HG02840 (cell line): ENCODE measurements around the gene ONECUT1.

Experiments used
- ATAC-seq: cut with Tn5 transposase; IDR thresholded peaks from one replicate; pipeline ENCODE4 v1.9.1; 2021; ENCODE audit warnings: mild to moderate bottlenecking, moderate library complexity, moderate number of reproducible peaks; ENCODE audit not compliant: unreplicated experiment, low FRiP score

Gene ONECUT1

DNA sequence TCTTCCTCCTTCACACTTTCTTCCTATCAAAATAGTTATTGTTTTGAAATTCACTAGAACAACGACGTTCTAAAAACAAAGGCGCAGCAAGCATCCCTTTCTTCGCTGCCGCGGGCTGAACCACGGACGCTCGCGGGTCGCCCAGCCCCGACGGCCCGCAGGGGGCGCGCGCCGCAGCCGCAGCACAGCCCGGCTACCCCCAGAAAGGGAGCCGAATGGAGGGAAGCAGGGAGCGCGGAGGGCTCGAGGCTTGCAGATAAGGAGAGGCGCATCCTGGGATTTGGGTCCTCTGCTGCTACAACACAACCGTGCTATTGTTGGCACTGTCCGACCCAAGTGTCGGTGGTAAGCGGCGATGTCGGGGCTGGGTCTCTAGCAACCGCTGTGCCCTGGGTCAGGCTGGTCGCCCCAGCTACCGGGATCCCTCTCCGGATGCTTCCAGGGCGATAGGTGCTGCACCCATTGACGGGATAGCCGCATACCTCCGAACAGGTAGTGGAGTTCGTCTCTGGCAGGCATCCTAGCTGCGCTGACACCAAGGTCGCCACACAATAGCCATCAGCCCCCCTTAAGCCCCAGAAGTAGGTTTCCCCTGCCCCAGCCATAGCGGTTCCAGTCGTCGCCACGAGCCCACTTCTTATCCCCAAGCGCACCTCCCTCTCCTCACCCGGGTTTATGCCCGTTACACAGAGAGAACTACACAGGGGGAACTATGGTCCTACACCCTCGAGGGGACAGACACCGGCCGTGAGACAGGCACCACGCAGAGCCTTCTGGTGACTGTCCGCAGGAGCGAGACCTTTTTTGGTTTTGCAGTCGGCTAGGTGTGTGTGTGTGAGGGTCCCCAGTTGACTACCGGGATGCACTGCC is 6.0 kb downstream of the ONECUT1 start:
- ATAC-seq = no peak

DNA sequence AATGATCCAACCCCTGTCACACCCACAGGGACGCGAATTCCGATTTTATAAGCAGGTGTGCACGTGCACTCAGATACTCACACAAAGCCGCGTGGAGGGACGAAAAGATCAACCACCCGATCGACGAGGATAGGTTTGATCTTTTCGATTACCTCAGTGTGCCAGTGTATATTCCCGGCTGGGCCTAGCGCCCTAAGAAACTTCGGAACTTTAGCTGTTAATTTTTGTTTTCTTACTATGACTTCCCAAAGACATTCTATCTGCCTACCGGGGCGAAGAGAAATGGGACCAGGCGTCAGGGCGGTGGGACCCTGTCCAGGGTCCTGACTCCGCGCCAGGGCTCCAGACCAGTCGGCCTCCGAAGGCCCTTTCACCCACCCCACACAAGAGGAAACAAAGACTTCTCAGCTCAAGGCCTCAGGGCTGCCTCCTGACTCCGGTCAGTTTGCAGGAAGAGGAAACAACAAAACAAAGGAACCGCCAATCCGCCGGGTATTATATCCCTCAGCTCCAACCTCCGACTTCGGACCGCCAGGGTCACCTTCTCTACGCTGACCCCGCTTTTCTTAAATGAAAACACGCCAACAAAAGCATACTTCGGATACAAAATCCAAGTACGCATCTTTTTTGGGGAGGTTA is 6.8 kb downstream of the ONECUT1 start:
- ATAC-seq = no peak

DNA sequence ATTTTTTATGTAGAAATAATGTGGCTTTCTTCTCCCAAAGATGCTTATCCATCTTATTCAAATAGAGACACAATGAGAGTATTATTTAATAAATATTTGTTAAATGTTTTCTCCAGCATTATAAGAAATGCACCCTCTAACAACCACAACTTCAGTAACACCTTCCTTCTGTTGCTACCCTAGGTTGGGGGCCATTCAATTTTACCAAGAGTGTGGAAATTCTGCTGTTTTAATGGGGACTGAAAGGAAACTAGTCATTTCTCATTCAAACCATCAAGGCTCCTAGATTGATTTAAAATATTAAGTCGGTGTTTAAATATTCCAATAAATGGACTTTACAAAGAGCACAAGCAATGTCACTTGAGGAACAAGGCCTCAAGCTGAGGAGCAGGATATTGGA is 7.6 kb downstream of the ONECUT1 start:
- no peak for ATAC-seq

DNA sequence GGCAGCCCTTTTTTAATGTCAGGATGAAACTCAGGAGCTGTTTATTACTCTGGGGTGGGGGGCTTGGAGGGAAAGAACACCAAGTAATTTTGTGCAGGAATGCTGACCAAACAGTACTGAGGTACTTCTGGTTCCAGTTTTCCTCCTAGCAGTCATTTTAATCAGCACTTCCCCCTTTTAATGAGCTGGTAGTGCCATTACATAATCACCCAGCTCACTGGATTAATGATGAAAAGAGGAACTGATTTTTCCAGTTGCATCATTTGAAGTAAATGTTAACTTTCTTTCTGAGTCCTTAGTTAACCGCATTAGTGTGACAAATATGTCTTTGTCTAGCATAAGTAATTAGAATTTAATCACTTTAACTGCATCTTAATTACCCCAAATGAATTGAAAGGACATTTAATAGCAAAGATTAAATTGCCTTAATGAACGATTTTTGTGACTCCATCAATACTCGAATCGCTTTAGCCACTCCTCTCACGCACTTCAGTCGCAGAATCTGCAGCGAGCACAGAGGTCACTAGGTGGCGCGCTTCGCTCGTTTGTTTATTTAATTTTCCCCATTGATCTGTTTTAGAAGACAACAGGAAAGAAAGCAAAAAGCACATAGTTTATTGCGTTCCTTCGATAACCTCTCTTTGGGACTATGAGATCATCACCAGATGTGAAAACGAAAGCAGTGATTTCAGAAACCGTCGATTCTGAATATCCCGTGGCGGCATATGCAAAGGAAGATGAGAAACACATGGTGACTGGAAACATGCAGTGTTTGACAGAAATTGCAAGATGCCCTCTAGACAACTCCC is 9.8 kb downstream of the ONECUT1 start:
- ATAC-seq = peak; percentile 47

DNA sequence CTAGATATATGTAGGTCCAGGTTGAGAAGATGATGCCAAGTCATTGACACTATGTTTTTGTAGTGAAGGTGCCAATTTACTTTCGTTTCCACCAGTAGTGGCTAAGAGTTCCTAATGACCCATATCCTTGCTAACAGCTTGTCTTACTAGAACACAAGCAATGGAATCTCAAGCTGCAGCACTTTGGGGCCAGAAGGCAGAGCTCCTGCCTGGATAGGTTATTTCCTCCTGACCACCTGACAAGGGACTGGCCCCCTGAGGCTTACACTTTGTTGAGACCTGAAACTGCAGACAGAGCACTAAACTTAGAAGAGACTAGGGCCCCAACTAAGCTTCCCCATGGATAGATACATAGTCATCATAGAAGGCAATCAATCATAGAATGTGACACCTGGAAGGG is 11.7 kb downstream of the ONECUT1 start:
- no peak for ATAC-seq

DNA sequence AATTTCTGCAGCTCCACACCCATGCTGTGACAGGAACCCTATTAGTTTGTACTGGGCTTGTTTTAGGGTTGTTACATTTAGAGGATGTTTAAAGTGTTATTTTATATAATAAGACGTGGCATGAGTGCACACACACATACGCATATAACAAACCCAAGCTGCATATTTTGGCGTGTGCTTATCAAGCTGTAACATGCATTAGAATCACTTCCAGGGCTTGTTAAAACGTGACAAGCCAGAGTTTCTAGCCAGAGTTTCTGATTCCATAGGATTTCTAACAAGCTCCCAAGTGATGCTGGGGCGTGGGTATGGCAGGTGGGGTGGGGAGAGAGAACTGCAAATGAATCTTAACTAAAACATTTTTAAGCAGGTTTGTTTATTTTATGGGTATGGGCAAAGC is 17.4 kb downstream of the ONECUT1 start:
- no peak for ATAC-seq

DNA sequence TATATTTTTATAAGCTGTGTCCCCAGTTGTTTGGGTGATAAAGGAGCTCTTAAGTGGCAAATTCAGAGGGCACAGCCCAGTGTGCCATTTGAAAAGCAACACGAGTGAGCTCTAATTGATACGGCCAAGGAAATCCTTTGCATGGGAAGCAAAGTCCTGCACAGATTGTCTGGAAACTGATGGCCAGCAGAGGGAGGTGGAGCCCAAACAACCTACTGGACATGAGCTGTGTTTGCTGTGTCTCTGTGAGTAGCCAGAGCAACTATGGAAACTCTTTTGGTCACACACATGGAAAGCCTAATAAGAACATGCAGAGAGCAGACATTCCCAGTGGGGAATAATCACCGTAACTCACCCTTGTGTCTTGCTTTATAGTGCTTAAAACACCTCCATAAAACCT is 24.4 kb downstream of the ONECUT1 start:
- ATAC-seq = no peak

DNA sequence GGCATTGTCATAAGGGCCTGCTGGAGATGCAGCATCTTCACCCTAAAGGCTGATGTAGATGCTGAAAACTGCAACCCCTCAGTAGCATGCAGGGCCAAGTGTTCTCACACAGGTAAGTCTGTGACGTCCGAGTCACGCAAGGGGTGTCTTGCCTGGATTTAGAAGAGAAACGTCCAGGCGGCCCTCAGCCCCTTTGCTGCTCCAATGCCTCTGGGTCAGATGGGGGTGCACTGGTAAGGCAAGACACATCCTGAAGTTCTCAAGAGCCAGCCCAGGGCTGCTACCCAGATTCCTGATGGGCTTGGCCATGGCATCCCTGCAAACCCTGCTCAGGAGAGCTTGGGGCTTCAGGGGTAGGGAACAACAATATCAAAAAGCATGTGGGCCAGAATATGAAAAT is 25.4 kb downstream of the ONECUT1 start:
- ATAC-seq = no peak

DNA sequence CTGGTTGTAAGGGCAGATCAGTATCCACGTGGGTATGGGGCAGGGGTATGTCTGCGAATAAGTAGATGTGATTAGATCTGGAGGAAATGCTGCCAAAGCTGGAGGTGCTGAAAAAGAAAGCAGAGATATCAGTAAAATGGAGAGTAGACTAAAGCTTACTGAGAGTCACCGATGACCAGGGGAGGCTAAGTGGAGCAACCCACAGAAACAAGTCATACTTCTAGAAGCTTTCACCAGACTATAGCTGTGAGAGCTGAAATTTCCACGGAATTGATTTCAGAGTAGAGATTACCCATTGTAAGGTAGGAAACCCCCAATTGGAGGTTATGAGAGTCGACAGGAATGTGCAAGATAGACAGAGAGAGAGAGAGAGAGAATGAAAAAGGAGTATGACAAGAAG is 27.5 kb downstream of the ONECUT1 start:
- no peak for ATAC-seq

DNA sequence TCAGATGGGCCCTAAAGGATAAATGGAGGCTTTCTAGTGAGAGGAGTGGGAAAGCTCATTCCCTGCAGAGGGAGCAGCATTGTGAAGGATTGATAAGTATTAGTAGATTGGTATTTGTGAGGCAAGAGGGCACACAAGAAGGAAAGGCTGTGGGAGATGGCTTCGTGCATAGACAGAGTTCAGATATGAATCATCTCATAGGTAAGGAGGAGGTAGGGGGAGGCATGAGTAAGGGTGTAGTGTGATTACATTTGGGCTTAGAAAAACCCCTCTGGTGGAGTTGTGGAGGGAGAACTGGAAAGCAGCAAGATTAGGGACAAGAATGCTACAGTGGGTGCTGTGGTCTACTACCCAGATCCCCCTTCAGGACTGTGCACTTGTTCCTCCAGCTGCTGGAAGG is 29.6 kb downstream of the ONECUT1 start:
- no peak for ATAC-seq

DNA sequence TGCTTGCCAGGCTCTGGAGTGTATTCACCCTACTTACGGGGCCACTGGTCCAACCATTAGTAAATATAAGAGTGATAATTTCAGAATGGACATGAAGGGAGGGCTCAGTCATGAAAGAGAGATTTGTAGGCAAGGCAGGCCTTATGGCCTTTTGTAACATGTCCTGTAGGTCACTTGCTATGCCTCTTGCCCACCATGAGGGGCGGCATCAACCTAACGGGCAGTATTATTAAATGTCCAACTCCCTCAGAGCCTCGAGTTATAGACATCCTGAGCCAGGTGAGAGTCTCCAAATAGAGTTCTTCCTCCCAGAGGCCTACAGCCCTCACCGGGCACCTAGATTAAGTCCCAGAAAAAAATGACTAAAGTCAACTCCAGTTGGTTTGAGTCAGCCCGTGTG is 30.2 kb downstream of the ONECUT1 start:
- ATAC-seq = no peak

DNA sequence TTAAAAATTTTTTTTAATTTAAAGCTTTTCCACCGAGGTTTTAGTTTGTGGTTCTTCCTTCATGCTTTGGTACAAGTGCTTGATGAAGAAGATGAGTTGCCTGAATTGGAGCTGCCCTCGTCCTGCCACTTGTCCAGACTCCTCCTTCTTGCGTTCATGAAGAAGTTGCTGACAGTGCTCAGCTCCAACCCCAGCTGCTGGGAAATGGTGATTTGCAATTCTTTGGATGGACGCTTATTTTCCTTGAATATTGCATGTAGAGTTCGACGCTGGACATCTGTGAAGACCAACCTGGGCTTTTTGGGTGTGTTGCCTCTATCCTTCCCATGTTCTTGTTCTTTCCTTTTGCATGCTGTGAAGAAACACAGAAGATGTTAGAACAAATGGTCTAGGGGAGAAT is 32.6 kb downstream of the ONECUT1 start:
- no peak for ATAC-seq

DNA sequence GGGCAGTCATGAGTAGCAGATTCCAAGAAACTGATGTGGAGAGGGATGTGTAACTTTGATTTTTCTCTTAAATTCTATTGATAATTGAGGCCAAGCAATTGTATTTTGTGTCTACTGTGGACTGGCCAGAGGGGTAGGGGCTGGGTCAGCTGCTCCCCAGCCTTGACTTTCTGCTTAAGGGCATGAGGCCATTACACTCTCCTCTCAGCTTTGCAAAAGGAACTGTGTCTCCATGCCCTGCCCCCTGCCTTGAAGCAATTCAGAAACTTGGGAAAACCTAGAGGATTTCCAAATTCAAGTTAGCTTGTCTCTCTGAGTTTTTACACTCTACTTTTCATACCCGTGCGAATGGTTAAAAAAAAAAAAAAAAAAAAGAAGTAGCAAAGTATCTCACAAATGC is 38.6 kb downstream of the ONECUT1 start:
- no peak for ATAC-seq

DNA sequence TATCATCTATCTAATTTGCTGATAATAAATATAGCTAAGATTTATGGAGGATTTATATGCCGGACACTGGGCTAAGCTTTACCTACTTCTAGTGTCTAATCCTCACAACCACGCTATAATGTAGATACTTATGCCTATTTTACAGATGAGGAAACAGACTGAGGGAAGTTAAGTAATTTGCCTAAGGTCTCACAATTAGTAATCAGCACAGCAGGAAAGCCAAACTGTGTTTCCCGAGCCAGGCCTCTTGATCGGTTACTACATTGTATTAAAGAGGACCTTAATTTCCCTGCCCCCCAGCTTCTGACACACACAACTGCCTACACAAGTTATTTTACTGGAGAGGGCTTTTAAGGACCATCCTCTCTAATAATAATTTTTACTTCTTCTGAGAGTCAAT is 40.9 kb downstream of the ONECUT1 start:
- no peak for ATAC-seq

DNA sequence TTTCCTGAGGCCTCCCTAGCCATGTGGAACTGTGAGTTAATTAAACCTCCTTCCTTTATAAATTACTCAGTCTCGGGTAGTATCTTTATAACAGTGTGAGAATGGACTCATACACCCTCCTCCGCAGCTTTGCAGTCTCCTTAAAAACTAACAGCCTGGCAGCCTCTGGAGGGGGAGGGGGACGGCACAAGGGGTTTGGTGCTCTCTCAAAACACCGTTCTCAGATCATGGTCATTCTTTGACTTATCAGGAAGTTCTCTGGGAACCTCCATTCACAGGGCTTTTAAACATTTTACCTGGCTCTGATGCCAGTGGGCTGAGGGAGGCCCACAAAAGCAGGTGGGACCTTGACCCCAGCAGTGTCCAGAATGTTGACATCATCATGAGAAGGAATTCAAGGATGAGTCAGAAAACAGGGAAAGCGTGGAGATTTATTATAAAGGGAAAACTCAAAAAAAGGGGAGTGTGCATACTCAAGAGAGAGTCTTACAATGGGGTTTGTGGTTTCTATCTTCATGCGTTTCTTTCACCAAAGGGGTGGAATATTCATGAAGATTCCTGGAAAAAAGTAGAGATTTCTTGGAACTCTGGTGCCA is 43.9 kb downstream of the ONECUT1 start:
- no peak for ATAC-seq

DNA sequence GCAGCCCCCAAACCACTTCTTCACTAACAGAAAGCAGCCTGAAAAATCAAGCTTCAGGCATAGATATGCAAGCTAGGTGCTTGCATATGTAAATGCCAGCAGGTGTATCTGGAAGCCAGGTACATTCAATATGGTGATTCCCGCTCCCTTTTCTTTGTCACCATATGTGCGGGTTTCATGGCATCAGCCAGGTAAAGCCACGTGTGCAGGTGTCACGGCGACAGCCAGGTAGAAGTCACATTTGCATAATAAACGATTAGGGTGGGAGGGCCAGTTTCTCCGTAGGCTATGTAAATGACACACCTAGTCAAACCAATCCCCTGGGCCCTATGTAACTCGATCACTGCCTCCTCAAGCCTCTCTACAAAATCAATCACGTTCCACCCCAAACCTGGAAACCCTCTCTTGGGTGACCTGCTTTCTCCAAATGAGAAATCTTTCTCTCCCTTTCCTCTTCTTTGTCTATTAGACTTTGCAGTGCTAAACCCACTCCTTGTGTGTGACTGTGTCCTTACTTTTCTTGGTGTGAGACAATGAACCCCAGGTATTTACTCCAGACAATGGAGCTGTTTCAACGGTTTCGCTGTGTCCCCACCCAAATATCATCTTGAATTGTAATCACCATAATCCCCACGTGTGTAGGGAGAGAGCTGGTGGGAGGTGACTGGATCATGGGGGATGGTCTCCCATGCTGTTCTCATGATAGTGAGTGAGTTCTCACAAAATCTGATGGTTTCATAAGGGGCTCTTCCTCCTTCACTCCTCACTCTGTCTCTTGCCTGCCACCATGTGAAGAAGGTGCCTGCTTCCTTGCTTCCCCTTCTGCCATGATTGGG is 44.6 kb downstream of the ONECUT1 start:
- no peak for ATAC-seq

DNA sequence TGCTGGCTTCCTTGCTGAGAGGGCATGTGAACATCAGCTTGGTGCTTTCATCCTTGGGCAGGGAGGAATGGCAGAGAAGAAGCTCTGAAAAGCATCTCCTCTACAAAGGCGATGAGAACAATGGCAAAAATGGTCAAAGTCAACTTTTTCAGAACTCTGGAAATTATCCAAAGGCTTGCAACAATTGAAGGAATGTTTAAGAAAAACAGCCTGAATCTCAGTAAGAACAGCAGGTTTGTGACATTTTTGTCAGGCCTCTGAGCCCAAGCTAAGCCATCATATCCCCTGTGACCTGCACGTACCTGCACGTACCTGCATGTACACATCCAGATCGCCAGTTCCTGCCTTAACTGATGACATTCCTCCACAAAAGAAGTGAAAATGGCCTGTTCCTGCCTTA is 51.8 kb downstream of the ONECUT1 start:
- ATAC-seq = no peak

DNA sequence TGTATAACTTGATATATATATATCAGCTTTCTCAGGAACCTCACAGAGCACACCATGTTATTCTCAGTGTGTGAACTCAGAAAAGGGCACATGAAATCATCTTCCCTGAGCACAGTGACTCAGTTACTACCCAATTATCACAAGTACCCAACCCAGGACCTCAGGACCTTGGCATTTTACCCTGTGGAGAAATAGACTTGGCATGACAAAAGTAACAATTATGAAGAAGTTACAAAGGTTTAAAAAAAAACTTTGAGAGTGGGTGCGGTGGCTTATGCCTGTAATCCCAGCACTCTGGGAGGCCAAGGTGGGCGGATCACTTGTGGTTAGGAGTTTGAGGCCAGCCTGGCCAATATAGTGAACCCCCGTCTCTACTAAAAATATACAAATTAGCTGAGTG is 52.4 kb downstream of the ONECUT1 start:
- ATAC-seq = no peak

DNA sequence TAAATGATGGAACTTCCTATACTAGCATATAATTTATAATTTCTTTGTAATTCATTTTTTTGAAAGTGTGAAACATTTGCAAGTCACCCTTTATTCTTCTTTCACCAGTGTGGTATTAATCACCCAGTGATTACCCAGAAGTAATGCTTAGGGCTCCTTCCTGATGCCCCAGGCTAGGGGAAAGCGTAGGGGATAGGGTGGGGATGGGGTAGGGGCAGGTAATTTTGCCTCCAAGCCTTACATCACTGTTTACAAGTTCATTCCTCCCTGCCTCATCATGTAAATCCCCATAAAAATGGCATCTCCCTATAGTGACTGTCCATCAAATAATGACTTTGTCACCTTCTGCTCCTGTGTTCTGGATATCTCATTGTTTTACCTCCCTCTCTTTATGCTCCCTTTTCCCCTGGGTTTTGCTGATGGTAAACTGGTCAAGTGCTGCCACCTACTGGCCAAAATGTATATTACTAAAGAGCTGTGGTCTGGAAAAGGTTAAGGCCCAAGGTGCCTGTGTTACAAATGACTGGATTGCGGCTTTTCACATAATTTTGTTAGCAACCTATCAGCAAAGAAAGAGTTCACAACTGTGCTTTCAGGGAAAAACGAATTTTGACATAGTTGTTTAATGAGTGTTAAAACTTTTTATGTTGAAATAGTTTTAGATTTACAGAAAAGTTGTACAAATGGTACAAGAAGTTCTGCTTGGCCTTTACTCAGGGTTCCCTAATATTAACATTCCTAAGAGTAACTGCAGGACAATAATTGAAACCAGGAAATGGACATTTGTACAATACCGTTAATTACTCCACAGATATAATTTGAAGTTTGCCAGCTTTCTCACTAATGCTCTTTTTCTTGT is 54.7 kb downstream of the ONECUT1 start:
- ATAC-seq = no peak
